GM10248 (cell line): ENCODE data around the gene PHOX2A.
"Not testable (repeated sequence)": the region's sequence is repeated elsewhere in the genome, so short reads cannot be mapped to it uniquely, and the experiment has no call there.

Source experiments
- CTCF ChIA-PET: fragments of 300-600 bp; sonication (Branson Sonifier 250); formaldehyde crosslinking; extraction: SDS; loops from one replicate; lab custom pipeline; 2021; ENCODE audit warnings: antibody characterized with exemption; lab: Yijun Ruan, JAX
- POLR2A ChIA-PET: fragments of 350-650 bp; sonication (Branson Sonifier 250); formaldehyde crosslinking; extraction: SDS; loops from one replicate; lab custom pipeline; 2020; ENCODE audit warnings: antibody characterized with exemption; lab: Yijun Ruan, JAX
- DNase-seq: peaks from one replicate; pipeline ENCODE4 v3.0.0; 2012; ENCODE audit errors: extremely low spot score
- CTCF ChIP-seq: IDR thresholded peaks from 2 replicates; pipeline ENCODE4 v1.5.1; 2012; ENCODE audit warnings: mild to moderate bottlenecking, low read depth; ENCODE audit errors: extremely low read depth, missing control alignments, control extremely low read depth

PHOX2A gene

GRCh38 chr11:72280726-72281315 is 36.8 kb upstream of the PHOX2A start:
- TF ChIP-seq CTCF: no peak
- ChIA-PET CTCF (no interaction called here), POLR2A (no interaction called here)
- no peak for DNase-seq

- no peak for DNase-seq
- ChIA-PET CTCF (no interaction called here), POLR2A (no interaction called here)
- no peak for TF ChIP-seq CTCF
Observed at GRCh38 chr11:72280037-72280436, 36.1 kb upstream of the PHOX2A start.

GRCh38 chr11:72278905-72279304 is 34.9 kb upstream of the PHOX2A start:
- ChIA-PET CTCF (no interaction called here), POLR2A (no interaction called here)
- TF ChIP-seq CTCF: no peak
- no peak for DNase-seq

GRCh38 chr11:72274435-72274834 is 30.5 kb upstream of the PHOX2A start:
- POLR2A ChIA-PET: no interaction called here

GRCh38 chr11:72271980-72272379 is 28.0 kb upstream of the PHOX2A start:
- ChIA-PET CTCF (interaction anchor here (1.9 kb wide), 1 partner anchor 14 kb away, joined by 5 read pairs; no protein-coding TSS in a partner anchor), POLR2A (no interaction called here)
- TF ChIP-seq CTCF: no peak
- DNase-seq: no peak

More at GRCh38 chr11:72274435-72274834, 30.5 kb upstream of the PHOX2A start:
- no peak for TF ChIP-seq CTCF
- CTCF ChIA-PET: no interaction called here
- DNase-seq: no peak

- TF ChIP-seq CTCF: no peak
- POLR2A ChIA-PET: no interaction called here
- CTCF ChIA-PET: interaction anchor here (1.6 to 4.4 kb wide), 2 partner anchors 147 to 163 kb away, joined by 3 to 17 read pairs; no protein-coding TSS in a partner anchor
- DNase-seq: no peak
Observed at GRCh38 chr11:72267956-72268617, 24.1 kb upstream of the PHOX2A start.

GRCh38 chr11:72266960-72267359 is 23.0 kb upstream of the PHOX2A start:
- CTCF ChIA-PET: interaction anchor here (1.0 to 4.4 kb wide), 3 partner anchors 164 to 377 kb away, joined by 4 to 17 read pairs (median 5); no protein-coding TSS in a partner anchor
- POLR2A ChIA-PET, DNase-seq: not testable (repeated sequence)
